T-cell (primary cell): Measurements from ENCODE around the gene MAP4K4. TPM values are rescaled to one million over a fixed set of nuclear protein-coding genes. Genes with fewer than 3 reads are reported as not detected.

Source experiments
- ATAC-seq, 4 experiments: fragments of 200-7000 bp in 3 of 4; fragments of 150-1000 bp in 1 of 4; cut with Tn5 transposase; replicated peaks in 1 of 4; 1 replicate in 3 of 4; 2 replicates in 1 of 4; pipeline ENCODE4 v1.10.0; 2021; ENCODE audit warnings: moderate library complexity in 3 of 4, mild to moderate bottlenecking in 2 of 4, moderate number of reproducible peaks in 1 of 4
- CTCF ChIA-PET, 2 donors: fragments of 300-600 bp; sonication (Branson Sonifier 250); formaldehyde crosslinking; loops; one replicate each; lab custom pipeline; 2022; ENCODE audit warnings: antibody characterized with exemption in 2 of 2; lab: Charles Lee
- POLR2A ChIA-PET, 2 donors: fragments of 300-600 bp; sonication (Branson Sonifier 250); formaldehyde crosslinking; loops; one replicate each; lab custom pipeline; 2022; ENCODE audit warnings: antibody characterized with exemption in 2 of 2; lab: Charles Lee
- DNase-seq, 35 experiments: peaks; one replicate each; pipeline versions ENCODE4 v3.0.0 to v3.0.0-alpha.2; 2013 to 2023
- H3K27ac ChIP-seq: one replicate; pipeline ENCODE4 v1.5.1; 2013; ENCODE audit warnings: low read length
- H3K27me3 ChIP-seq, 2 experiments: replicated peaks in 1 of 2; 1 replicate in 1 of 2; 2 replicates in 1 of 2; pipeline versions ENCODE4 v1.6.1 to v1.7.0; 2013; ENCODE audit warnings: low read length in 1 of 2, mixed read lengths in 1 of 2; ENCODE audit not compliant: control insufficient read depth in 2 of 2, insufficient read depth in 2 of 2; ENCODE audit errors: extremely low read depth in 1 of 2
- H3K36me3 ChIP-seq, 2 donors: 1 replicate in 1 of 2; 2 replicates in 1 of 2; pipeline versions ENCODE4 v1.6.1 to v1.7.0; 2013; ENCODE audit warnings: low read length in 1 of 2; ENCODE audit not compliant: control insufficient read depth in 2 of 2, insufficient read depth in 1 of 2; ENCODE audit errors: extremely low read depth in 1 of 2
- H3K4me1 ChIP-seq, 2 experiments: 1 replicate in 1 of 2; 2 replicates in 1 of 2; pipeline versions ENCODE4 v1.6.1 to v1.7.0; 2013; ENCODE audit warnings: low read length in 2 of 2, mixed read lengths in 1 of 2; ENCODE audit not compliant: insufficient read depth in 2 of 2, control insufficient read depth in 1 of 2; ENCODE audit errors: extremely low read depth in 1 of 2
- H3K4me3 ChIP-seq, 2 donors: 1 replicate in 1 of 2; 2 replicates in 1 of 2; pipeline versions ENCODE4 v1.5.1 to v1.7.0; 2013; ENCODE audit warnings: mild to moderate bottlenecking in 2 of 2, low read length in 1 of 2, moderate library complexity in 1 of 2; ENCODE audit not compliant: control insufficient read depth in 1 of 2; ENCODE audit errors: extremely low read depth in 1 of 2
- H3K9me3 ChIP-seq: 2 replicates; pipeline ENCODE4 v1.7.0; 2013
- H3K27ac Mint-ChIP-seq, 2 donors: one replicate each; pipeline ENCODE4 v1.8.0; 2020 to 2021; ENCODE audit warnings: mild to moderate bottlenecking in 2 of 2, mixed read lengths in 2 of 2
- H3K27me3 Mint-ChIP-seq, 2 donors: one replicate each; pipeline ENCODE4 v1.8.0; 2021 to 2022; ENCODE audit warnings: mixed read lengths in 2 of 2
- H3K36me3 Mint-ChIP-seq: one replicate; pipeline ENCODE4 v1.8.0; 2021; ENCODE audit warnings: mixed read lengths
- H3K4me1 Mint-ChIP-seq, 3 donors: one replicate each; pipeline ENCODE4 v1.8.0; 2020 to 2022; ENCODE audit warnings: mixed read lengths in 3 of 3, mild to moderate bottlenecking in 1 of 3
- H3K4me3 Mint-ChIP-seq, 3 donors: one replicate each; pipeline ENCODE4 v1.8.0; 2020 to 2022; ENCODE audit warnings: mild to moderate bottlenecking in 3 of 3, mixed read lengths in 3 of 3, moderate library complexity in 3 of 3
- H3K9me3 Mint-ChIP-seq, 3 donors: one replicate each; pipeline ENCODE4 v1.8.0; 2020 to 2022; ENCODE audit warnings: mixed read lengths in 3 of 3
- WGBS: methylation state at CpG from one replicate; pipeline ENCODE4 v1.1.5; 2013; ENCODE audit warnings: missing lambda C conversion rate; ENCODE audit not compliant: insufficient coverage; 5-methylcytosine and 5-hydroxymethylcytosine counted together
- total RNA-seq, 35 experiments: library from RNA in 6 of 35; stranded (reverse) in 6 of 35; fragments of 120-200 nt in 1 of 35; gene quantifications; one replicate each; pipeline versions ENCODE4 v1.2.1 to v1.2.4 and lab custom pipeline; 2013 to 2026

MAP4K4 gene
- total RNA-seq, 5 donors from 2014 or later (not counting 1 experiment from before 2014, with no cell fraction given) = 84.2 to 148 (median 93.2) TPM

GRCh38 chr2:101720732-101721131 is 23.2 kb downstream of the MAP4K4 start:
- Mint-ChIP-seq H3K27ac (peak overlapping the region; percentile 95 to 98), H3K27me3 (no peaks in the 10 kb centered on the region), H3K36me3 (peaks cover 17% of the 10 kb centered on the region), H3K4me3 (peak overlapping the region in 1 of 3 donors; percentile 81), H3K9me3 (peaks cover 0 to 4% (median 0%) of the 10 kb centered on the region in 3 donors), H3K4me1 (peaks cover 95 to 98% (median 97%) of the 10 kb centered on the region in 3 donors)
- Histone ChIP-seq H3K27ac (peak overlapping the region; percentile 75), H3K9me3 (no peaks in the 10 kb centered on the region), H3K4me3 (no peak overlapping the region), H3K27me3 (no peaks in the 10 kb centered on the region), H3K36me3 (no peaks in the 10 kb centered on the region), H3K4me1 (peaks cover 64 to 78% of the 10 kb centered on the region in 2 experiments)
- ChIA-PET CTCF (interaction anchor here in 1 of 2 donors (0.6 to 0.7 kb wide), 2 partner anchors 13 to 101 kb away, joined by 3 to 6 read pairs; no protein-coding TSS in a partner anchor), POLR2A (interaction anchor here (0.6 to 0.9 kb wide), 4 partner anchors 15 to 393 kb away, joined by 3 to 5 read pairs (median 3); no protein-coding TSS in a partner anchor)
- no peak for ATAC-seq
- no CpG with 5 or more reads among the region's 1 CpG for WGBS
- no peak for DNase-seq

- CTCF ChIA-PET = no interaction called here
- peaks cover 49 to 73% of the 10 kb centered on the region in 2 experiments for H3K4me1 ChIP-seq
- DNase-seq (no peak), ATAC-seq (no peak)
- peak overlapping the region; percentile 60 to 98 for H3K27ac Mint-ChIP-seq
- peaks cover 0 to 4% (median 0%) of the 10 kb centered on the region in 3 donors for H3K9me3 Mint-ChIP-seq
- no peak overlapping the region for H3K4me3 ChIP-seq
- H3K27me3 ChIP-seq = no peaks in the 10 kb centered on the region
- H3K4me1 Mint-ChIP-seq = peaks cover 95 to 97% (median 97%) of the 10 kb centered on the region in 3 donors
- POLR2A ChIA-PET = no interaction called here
- H3K36me3 ChIP-seq = no peaks in the 10 kb centered on the region
- peaks cover 18% of the 10 kb centered on the region for H3K36me3 Mint-ChIP-seq
- no peaks in the 10 kb centered on the region for H3K27me3 Mint-ChIP-seq
- no peaks in the 10 kb centered on the region for H3K9me3 ChIP-seq
- WGBS = no CpG with 5 or more reads among the region's 4 CpGs
- no peak overlapping the region for H3K27ac ChIP-seq
- H3K4me3 Mint-ChIP-seq = peak overlapping the region in 1 of 3 donors; percentile 66
These were observed 25.4 kb downstream of the MAP4K4 start for GRCh38 chr2:101722864-101723263.

GRCh38 chr2:101723371-101724124 is 26.0 kb downstream of the MAP4K4 start:
- no peaks in the 10 kb centered on the region for H3K27me3 Mint-ChIP-seq
- DNase-seq (no peak), ATAC-seq (no peak)
- ChIA-PET CTCF (no interaction called here), POLR2A (interaction anchor here in 1 of 2 donors (0.5 kb wide), 1 partner anchor 365 kb away, joined by 3 read pairs; no protein-coding TSS in a partner anchor)
- peak overlapping the region in 2 of 3 donors; percentile 7 to 66 for H3K4me3 Mint-ChIP-seq
- H3K4me1 ChIP-seq = peaks cover 49 to 71% of the 10 kb centered on the region in 2 experiments
- H3K4me3 ChIP-seq = no peak overlapping the region
- H3K4me1 Mint-ChIP-seq = peaks cover 95 to 99% (median 97%) of the 10 kb centered on the region in 3 donors
- peaks cover 0 to 4% (median 0%) of the 10 kb centered on the region in 3 donors for H3K9me3 Mint-ChIP-seq
- H3K9me3 ChIP-seq = no peaks in the 10 kb centered on the region
- H3K27me3 ChIP-seq = no peaks in the 10 kb centered on the region
- 100% methylated on average over 1 of the region's 4 CpGs for WGBS
- no peak overlapping the region for H3K27ac ChIP-seq
- H3K36me3 ChIP-seq = no peaks in the 10 kb centered on the region
- peaks cover 18% of the 10 kb centered on the region for H3K36me3 Mint-ChIP-seq
- peak overlapping the region; percentile 60 to 98 for H3K27ac Mint-ChIP-seq

- Histone ChIP-seq H3K4me1 (peaks cover 45 to 71% of the 10 kb centered on the region in 2 experiments), H3K27ac (no peak overlapping the region), H3K4me3 (no peak overlapping the region), H3K27me3 (no peaks in the 10 kb centered on the region), H3K9me3 (no peaks in the 10 kb centered on the region), H3K36me3 (no peaks in the 10 kb centered on the region)
- ChIA-PET CTCF (no interaction called here), POLR2A (interaction anchor here in 1 of 2 donors (0.5 kb wide), 1 partner anchor 366 kb away, joined by 3 read pairs; no protein-coding TSS in a partner anchor)
- peaks cover 0 to 4% (median 0%) of the 10 kb centered on the region in 3 donors for H3K9me3 Mint-ChIP-seq
- 71% methylated on average over 1 of the region's 3 CpGs for WGBS
- H3K27ac Mint-ChIP-seq = peak overlapping the region; percentile 60 to 98
- no peak for DNase-seq
- no peaks in the 10 kb centered on the region for H3K27me3 Mint-ChIP-seq
- H3K36me3 Mint-ChIP-seq = peaks cover 18% of the 10 kb centered on the region
- peaks cover 95 to 99% (median 97%) of the 10 kb centered on the region in 3 donors for H3K4me1 Mint-ChIP-seq
- peak overlapping the region in 1 of 3 donors; percentile 66 for H3K4me3 Mint-ChIP-seq
- ATAC-seq = no peak
These were observed 26.6 kb downstream of the MAP4K4 start for GRCh38 chr2:101724125-101724474.

GRCh38 chr2:101725038-101725437 is 27.5 kb downstream of the MAP4K4 start:
- peak overlapping the region; percentile 55 to 62 for H3K27ac Mint-ChIP-seq
- ChIA-PET CTCF (interaction anchor here (0.5 to 1.9 kb wide), 5 partner anchors 40 to 810 kb away, joined by 3 to 12 read pairs (median 4); no protein-coding TSS in a partner anchor), POLR2A (interaction anchor here in 1 of 2 donors (0.7 kb wide), 2 partner anchors 35 to 56 kb away, joined by 5 to 10 read pairs; no protein-coding TSS in a partner anchor)
- no CpG with 5 or more reads among the region's 3 CpGs for whole genome bisulfite sequencing
- no peaks in the 10 kb centered on the region for H3K27me3 ChIP-seq
- no peak overlapping the region for H3K4me3 ChIP-seq
- no peaks in the 10 kb centered on the region for H3K27me3 Mint-ChIP-seq
- no peak overlapping the region for H3K27ac ChIP-seq
- DNase-seq (no peak), ATAC-seq (no peak)
- peaks cover 95 to 99% (median 97%) of the 10 kb centered on the region in 3 donors for H3K4me1 Mint-ChIP-seq
- peaks cover 17% of the 10 kb centered on the region for H3K36me3 Mint-ChIP-seq
- H3K9me3 Mint-ChIP-seq = peaks cover 0 to 4% (median 0%) of the 10 kb centered on the region in 3 donors
- no peaks in the 10 kb centered on the region for H3K36me3 ChIP-seq
- peaks cover 42 to 75% of the 10 kb centered on the region in 2 experiments for H3K4me1 ChIP-seq
- peak overlapping the region in 1 of 3 donors; percentile 66 for H3K4me3 Mint-ChIP-seq
- H3K9me3 ChIP-seq = no peaks in the 10 kb centered on the region
